ENCODE data around the gene LSM10. TPM values are rescaled to one million over a fixed set of nuclear protein-coding genes. Genes with fewer than 3 reads are reported as not detected.

The LSM10 gene
- total RNA-seq, 1 experiment from 2014 or later = 42.2 TPM

DNA sequence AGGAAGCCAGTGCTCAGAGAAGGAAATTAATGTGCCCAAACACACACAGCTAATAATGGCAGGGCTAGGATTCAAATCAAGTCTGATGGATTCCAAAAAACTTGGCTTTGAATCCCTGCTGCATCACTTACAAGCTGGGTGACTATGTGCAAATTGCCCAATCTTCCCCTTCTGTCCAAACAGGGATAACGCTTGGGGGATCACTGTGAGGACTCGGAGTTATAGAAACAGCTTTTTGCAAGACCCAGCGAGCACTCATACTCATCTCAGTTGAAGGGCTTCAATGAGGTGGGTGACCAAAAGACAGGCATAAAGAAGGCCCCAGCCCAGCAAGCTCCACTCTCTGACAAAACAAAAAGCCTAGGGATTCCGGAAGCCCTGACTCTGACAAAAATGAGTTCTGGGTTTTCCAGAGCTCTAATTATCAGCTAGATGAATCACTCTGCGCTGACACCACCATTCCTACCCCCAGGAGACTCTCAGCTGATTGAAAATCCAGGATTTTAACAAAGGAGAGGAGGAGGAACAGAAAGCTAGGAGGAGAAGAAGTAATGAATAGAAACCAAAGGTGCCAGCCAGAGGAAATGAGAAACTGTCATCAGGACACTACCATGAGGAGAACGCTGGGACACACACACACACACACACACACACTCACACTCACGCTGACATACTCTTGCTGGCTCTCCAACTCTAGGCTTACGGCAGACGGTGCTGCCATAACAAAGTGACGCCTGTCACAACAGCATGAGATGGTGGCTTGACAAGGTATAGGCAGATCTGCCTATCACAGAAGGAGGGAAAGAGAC, 10.4 kb downstream of the LSM10 start:
- Histone ChIP-seq H3K9ac (ENCODE audit: extremely low read depth, insufficient read length, low read length) (peak overlapping the region; percentile 66), H3K27ac (ENCODE audit: insufficient read length, low read depth, low read length) (peak overlapping the region; percentile 85), H3K56ac (ENCODE audit: insufficient read length, low read depth, low read length) (peak overlapping the region; percentile 5), H4K8ac (replicated peaks; ENCODE audit: insufficient read length, low read depth, low read length) (peak overlapping the region; percentile 6), H3K4ac (ENCODE audit: low read depth, low read length) (no peak overlapping the region; the same call in 1 of the 2 replicates), H3K4me1 (ENCODE audit: insufficient read depth, low read length) (peaks cover 5% of the 10 kb centered on the region; the same call in 1 of the 2 replicates), H3K27me3 (ENCODE audit: insufficient read depth, low read length) (no peaks in the 10 kb centered on the region), H2BK20ac (ENCODE audit: low read depth, low read length, poor library complexity, severe bottlenecking) (no peak overlapping the region), H3K79me1 (ENCODE audit: insufficient read depth, low read depth, low read length, poor library complexity, severe bottlenecking) (no peaks in the 10 kb centered on the region), H2AK5ac (ENCODE audit: insufficient read length, low read length) (no peak overlapping the region), H2AFZ (ENCODE audit: low read length) (no peak overlapping the region), H3K23me2 (ENCODE audit: insufficient read length, low read depth, low read length, poor library complexity, severe bottlenecking) (peaks cover 11% of the 10 kb centered on the region), H3K18ac (ENCODE audit: insufficient read length, low read depth, low read length) (peak overlapping the region; percentile 85), H4K91ac (ENCODE audit: insufficient read length, low read depth, low read length) (peak overlapping the region; percentile 5), H3K14ac (ENCODE audit: insufficient read depth, low read length) (peak overlapping the region; percentile 85; the same call in 1 of the 2 replicates), H4K5ac (ENCODE audit: insufficient read length, low read depth, low read length) (peak overlapping the region; percentile 69), H2BK5ac (ENCODE audit: insufficient read length, low read length) (peak overlapping the region; percentile 38), H3K79me2 (ENCODE audit: insufficient read depth, low read length) (peaks cover 7% of the 10 kb centered on the region; the same call in 1 of the 2 replicates), H4K20me1 (ENCODE audit: control insufficient read depth, insufficient read depth, insufficient read length) (no peaks in the 10 kb centered on the region), H3K9me3 (ENCODE audit: control insufficient read depth, low read depth, low read length) (no peaks in the 10 kb centered on the region), H2BK120ac (ENCODE audit: low read depth, low read length, poor library complexity, severe bottlenecking) (no peak overlapping the region), H2BK12ac (ENCODE audit: insufficient read length, low read depth, low read length) (peak overlapping the region; percentile 0), H2BK15ac (ENCODE audit: low read depth, low read length) (no peak overlapping the region), H3T11ph (ENCODE audit: low read length) (no peak overlapping the region), H3K23ac (ENCODE audit: insufficient read length, low read depth, low read length) (no peak overlapping the region), H3K4me2 (ENCODE audit: insufficient read depth, insufficient read length, low read length) (peak overlapping the region; percentile 82)
- no CpG with 5 or more reads among the region's 10 CpGs for WGBS (ENCODE audit: extremely low coverage, insufficient read length, low lambda C conversion rate)
- Mint-ChIP-seq H3K4me3 (peak overlapping the region in 1 of 2 experiments; percentile 88; a peak in 3 of 5 replicates), H3K27me3 (ENCODE audit: low read depth) (no peaks in the 10 kb centered on the region), H3K4me1 (peaks cover 28 to 30% of the 10 kb centered on the region in 2 experiments), H3K36me3 (ENCODE audit: insufficient read depth in 1 of 3, low read depth in 3 of 3) (peaks cover 8 to 28% (median 18%) of the 10 kb centered on the region in 3 experiments; a peak in 6 of 7 replicates), H3K27ac (peak overlapping the region; percentile 99 to 100 (median 100); a peak in 6 of 7 replicates), H3K9me3 (no peaks in the 10 kb centered on the region)
- DNase-seq = no peak
- TF ChIP-seq, protein P1, sequence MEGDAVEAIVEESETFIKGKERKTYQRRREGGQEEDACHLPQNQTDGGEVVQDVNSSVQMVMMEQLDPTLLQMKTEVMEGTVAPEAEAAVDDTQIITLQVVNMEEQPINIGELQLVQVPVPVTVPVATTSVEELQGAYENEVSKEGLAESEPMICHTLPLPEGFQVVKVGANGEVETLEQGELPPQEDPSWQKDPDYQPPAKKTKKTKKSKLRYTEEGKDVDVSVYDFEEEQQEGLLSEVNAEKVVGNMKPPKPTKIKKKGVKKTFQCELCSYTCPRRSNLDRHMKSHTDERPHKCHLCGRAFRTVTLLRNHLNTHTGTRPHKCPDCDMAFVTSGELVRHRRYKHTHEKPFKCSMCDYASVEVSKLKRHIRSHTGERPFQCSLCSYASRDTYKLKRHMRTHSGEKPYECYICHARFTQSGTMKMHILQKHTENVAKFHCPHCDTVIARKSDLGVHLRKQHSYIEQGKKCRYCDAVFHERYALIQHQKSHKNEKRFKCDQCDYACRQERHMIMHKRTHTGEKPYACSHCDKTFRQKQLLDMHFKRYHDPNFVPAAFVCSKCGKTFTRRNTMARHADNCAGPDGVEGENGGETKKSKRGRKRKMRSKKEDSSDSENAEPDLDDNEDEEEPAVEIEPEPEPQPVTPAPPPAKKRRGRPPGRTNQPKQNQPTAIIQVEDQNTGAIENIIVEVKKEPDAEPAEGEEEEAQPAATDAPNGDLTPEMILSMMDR (conservative IDR thresholded peaks at IDR 0.05) = no peak
